SU-DHL-6 (cell line): ENCODE data around the gene CPB1.

ENCODE experiments used
- CTCF ChIP-seq: fragments of 200-600 bp; sonication (generic); IDR thresholded peaks from one replicate; pipeline ENCODE4 v1.5.1; 2017; ENCODE audit warnings: antibody characterized with exemption, mild to moderate bottlenecking, low read length, moderate library complexity; ENCODE audit not compliant: insufficient read depth, poor library complexity, severe bottlenecking
- EZH2phosphoT487 ChIP-seq: fragments of 200-600 bp; sonication (generic), shearing (Covaris generic); conservative IDR thresholded peaks from 2 replicates; pipeline ENCODE4 v1.6.1; 2018; ENCODE audit warnings: mild to moderate bottlenecking, antibody characterized with exemption, low read length, moderate library complexity, mixed read lengths

- TF ChIP-seq CTCF, result no peak
- no peak for TF ChIP-seq EZH2phosphoT487
Observed at GRCh38 chr3:148816427-148816826, 11.2 kb upstream of the CPB1 start.
